Measurements from ENCODE around the gene EXOC3L4. TPM values are rescaled to one million over a fixed set of nuclear protein-coding genes. Genes with fewer than 3 reads are reported as not detected.

Gene EXOC3L4
- total RNA-seq, 1 donor, result not detected

- no peak overlapping the region for H3K4me3 ChIP-seq (ENCODE audit: low read depth, low read length)
- no peak for TF ChIP-seq CTCF (IDR thresholded peaks at IDR 0.05; ENCODE audit: insufficient read depth, low read length)
- DNase-seq (ENCODE audit: low read depth), result no peak
Measured at GRCh38 chr14:103129301-103130016, 34.9 kb downstream of the EXOC3L4 start.

- TF ChIP-seq CTCF (IDR thresholded peaks at IDR 0.05; ENCODE audit: insufficient read depth, low read length), result no peak
- no peak for DNase-seq (ENCODE audit: low read depth)
Measured at GRCh38 chr14:103130017-103130764, 35.7 kb downstream of the EXOC3L4 start.

GRCh38 chr14:103130965-103131364 is 36.4 kb downstream of the EXOC3L4 start:
- H3K4me3 ChIP-seq (ENCODE audit: low read depth, low read length), result no peak overlapping the region
- TF ChIP-seq CTCF (IDR thresholded peaks at IDR 0.05; ENCODE audit: insufficient read depth, low read length), result no peak
- peak; percentile 87 for DNase-seq (ENCODE audit: low read depth)

More at GRCh38 chr14:103130017-103130764, 35.7 kb downstream of the EXOC3L4 start:
- H3K4me3 ChIP-seq (ENCODE audit: low read depth, low read length), result no peak overlapping the region

- H3K4me3 ChIP-seq (ENCODE audit: low read depth, low read length), result no peak overlapping the region
- TF ChIP-seq CTCF (IDR thresholded peaks at IDR 0.05; ENCODE audit: insufficient read depth, low read length), result no peak
- DNase-seq (ENCODE audit: low read depth), result no peak
Measured at GRCh38 chr14:103131580-103131979, 37.1 kb downstream of the EXOC3L4 start.

- no peak for TF ChIP-seq CTCF (IDR thresholded peaks at IDR 0.05; ENCODE audit: insufficient read depth, low read length)
- H3K4me3 ChIP-seq (ENCODE audit: low read depth, low read length), result no peak overlapping the region
- DNase-seq (ENCODE audit: low read depth), result no peak
Measured at GRCh38 chr14:103132381-103133209, 38.1 kb downstream of the EXOC3L4 start.

GRCh38 chr14:103133210-103134140 is 39.0 kb downstream of the EXOC3L4 start:
- no peak overlapping the region for H3K4me3 ChIP-seq (ENCODE audit: low read depth, low read length)
- TF ChIP-seq CTCF (IDR thresholded peaks at IDR 0.05; ENCODE audit: insufficient read depth, low read length), result no peak

More at GRCh38 chr14:103133210-103134140, 39.0 kb downstream of the EXOC3L4 start:
- DNase-seq (ENCODE audit: low read depth), result no peak
